H1 (cell line): Measurements from ENCODE around the gene CFAP221. TPM values are rescaled to one million over a fixed set of nuclear protein-coding genes. Genes with fewer than 3 reads are reported as not detected.

Experiments
- CBX5 ChIP-seq: fragments of 300-800, 300-1000 bp; sonication (generic); IDR thresholded peaks from 2 replicates; pipeline ENCODE4 v1.7.1; 2016; ENCODE audit warnings: antibody characterized with exemption, low read length, low read depth
- CHD1 ChIP-seq: IDR thresholded peaks from 2 replicates; pipeline ENCODE4 v1.6.1; 2012; ENCODE audit warnings: low read depth, low read length, improper control_type of control experiment
- CTBP2 ChIP-seq: IDR thresholded peaks from 2 replicates; pipeline ENCODE4 v1.7.0; 2011; ENCODE audit warnings: borderline replicate concordance, mild to moderate bottlenecking, moderate library complexity, mixed read lengths, low read length; ENCODE audit not compliant: insufficient read depth, insufficient read length
- EGR1 ChIP-seq: IDR thresholded peaks from 2 replicates; pipeline ENCODE4 v1.6.1; 2011; ENCODE audit warnings: low read depth, low read length, borderline replicate concordance
- HDAC2 ChIP-seq, 2 experiments: fragments of 300-600 bp in 1 of 2; sonication (generic) in 1 of 2; IDR thresholded peaks; 2 replicates each; pipeline ENCODE4 v1.6.1; 2011 to 2012; ENCODE audit warnings: low read depth in 2 of 2, low read length in 2 of 2, mild to moderate bottlenecking in 2 of 2, moderate library complexity in 2 of 2, borderline replicate concordance in 1 of 2, inconsistent platforms in 1 of 2
- SIX5 ChIP-seq: IDR thresholded peaks from 2 replicates; pipeline ENCODE4 v1.6.1; 2011; ENCODE audit warnings: mild to moderate bottlenecking, low read depth, low read length
- SP1 ChIP-seq: IDR thresholded peaks from 2 replicates; pipeline ENCODE4 v1.6.1; 2011; ENCODE audit warnings: low read depth, low read length
- polyA plus RNA-seq, 7 experiments: library from polyadenylated mRNA; depleted of rRNA in 3 of 7; stranded (reverse) in 5 of 7; unstranded in 2 of 7; fragments of >200 nt in 5 of 7; fragments of 200-250 nt in 2 of 7; gene quantifications; 1 replicate in 5 of 7; 2 replicates in 1 of 7; 4 replicates in 1 of 7; pipeline versions ENCODE4 v1.2.1 to v1.2.3, GENCODE V29; 2011 to 2013; ENCODE audit warnings: missing spikeins in 2 of 7, mixed read lengths in 2 of 7
- total RNA-seq: library from RNA; stranded (reverse); fragmentation: NEBNext Ultra II Directional; extraction: Animal tissue kit (Norgen Biotek cat#: 25700); gene quantifications from 2 replicates; pipeline ENCODE4 v1.2.1, GENCODE V29; 2021
- TF ChIP-seq, protein P1 (sequence below): fragments of 300-600 bp; sonication (generic); IDR thresholded peaks from 2 replicates; pipeline ENCODE4 v1.7.1; 2012; ENCODE audit warnings: low read length, moderate library complexity, mild to moderate bottlenecking, inconsistent platforms; ENCODE audit not compliant: insufficient replicate concordance

CFAP221 gene
- total and polyA plus RNA-seq, 2 of the 8 experiments (the other 6 are each of a cell fraction or from before 2014, with no cell fraction given) = 0.14 to 0.71 TPM

DNA sequence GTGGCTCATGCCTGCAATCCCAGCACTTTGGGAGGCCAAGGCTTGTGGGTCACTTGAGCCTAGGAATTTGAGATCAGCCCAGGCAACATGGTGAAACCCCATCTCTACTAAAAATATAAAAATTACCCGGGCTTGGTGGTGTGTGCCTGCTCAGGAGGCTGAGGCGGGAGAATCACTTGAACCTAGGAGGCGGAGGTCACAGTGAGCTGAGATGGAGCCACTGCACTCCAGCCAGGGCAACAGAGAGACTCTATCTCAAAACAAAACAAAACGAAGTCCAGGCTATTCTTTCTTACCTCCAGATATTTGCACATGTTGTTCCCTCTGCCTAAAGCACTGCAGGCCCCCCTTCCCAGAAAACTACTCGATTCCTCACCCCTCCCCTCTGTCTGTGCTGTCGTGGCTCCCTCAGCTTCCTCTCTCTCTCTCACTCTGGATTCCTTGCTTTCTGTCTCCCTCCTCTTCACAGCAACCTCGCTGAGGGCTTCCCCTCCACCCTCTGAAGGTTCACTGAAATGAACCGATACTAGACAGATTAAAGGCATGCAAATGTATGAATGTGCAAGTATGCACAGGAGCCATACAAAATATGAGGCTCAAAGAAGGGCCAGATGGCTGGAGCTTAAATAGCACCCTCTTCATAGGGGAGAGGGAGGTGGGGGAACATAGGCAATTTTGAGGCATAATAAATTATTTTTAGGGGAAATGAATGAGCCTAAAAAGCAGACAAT lies 153.2 kb downstream of the CFAP221 start (continued):
- no peak for TF ChIP-seq CHD1
- TF ChIP-seq, protein P1, sequence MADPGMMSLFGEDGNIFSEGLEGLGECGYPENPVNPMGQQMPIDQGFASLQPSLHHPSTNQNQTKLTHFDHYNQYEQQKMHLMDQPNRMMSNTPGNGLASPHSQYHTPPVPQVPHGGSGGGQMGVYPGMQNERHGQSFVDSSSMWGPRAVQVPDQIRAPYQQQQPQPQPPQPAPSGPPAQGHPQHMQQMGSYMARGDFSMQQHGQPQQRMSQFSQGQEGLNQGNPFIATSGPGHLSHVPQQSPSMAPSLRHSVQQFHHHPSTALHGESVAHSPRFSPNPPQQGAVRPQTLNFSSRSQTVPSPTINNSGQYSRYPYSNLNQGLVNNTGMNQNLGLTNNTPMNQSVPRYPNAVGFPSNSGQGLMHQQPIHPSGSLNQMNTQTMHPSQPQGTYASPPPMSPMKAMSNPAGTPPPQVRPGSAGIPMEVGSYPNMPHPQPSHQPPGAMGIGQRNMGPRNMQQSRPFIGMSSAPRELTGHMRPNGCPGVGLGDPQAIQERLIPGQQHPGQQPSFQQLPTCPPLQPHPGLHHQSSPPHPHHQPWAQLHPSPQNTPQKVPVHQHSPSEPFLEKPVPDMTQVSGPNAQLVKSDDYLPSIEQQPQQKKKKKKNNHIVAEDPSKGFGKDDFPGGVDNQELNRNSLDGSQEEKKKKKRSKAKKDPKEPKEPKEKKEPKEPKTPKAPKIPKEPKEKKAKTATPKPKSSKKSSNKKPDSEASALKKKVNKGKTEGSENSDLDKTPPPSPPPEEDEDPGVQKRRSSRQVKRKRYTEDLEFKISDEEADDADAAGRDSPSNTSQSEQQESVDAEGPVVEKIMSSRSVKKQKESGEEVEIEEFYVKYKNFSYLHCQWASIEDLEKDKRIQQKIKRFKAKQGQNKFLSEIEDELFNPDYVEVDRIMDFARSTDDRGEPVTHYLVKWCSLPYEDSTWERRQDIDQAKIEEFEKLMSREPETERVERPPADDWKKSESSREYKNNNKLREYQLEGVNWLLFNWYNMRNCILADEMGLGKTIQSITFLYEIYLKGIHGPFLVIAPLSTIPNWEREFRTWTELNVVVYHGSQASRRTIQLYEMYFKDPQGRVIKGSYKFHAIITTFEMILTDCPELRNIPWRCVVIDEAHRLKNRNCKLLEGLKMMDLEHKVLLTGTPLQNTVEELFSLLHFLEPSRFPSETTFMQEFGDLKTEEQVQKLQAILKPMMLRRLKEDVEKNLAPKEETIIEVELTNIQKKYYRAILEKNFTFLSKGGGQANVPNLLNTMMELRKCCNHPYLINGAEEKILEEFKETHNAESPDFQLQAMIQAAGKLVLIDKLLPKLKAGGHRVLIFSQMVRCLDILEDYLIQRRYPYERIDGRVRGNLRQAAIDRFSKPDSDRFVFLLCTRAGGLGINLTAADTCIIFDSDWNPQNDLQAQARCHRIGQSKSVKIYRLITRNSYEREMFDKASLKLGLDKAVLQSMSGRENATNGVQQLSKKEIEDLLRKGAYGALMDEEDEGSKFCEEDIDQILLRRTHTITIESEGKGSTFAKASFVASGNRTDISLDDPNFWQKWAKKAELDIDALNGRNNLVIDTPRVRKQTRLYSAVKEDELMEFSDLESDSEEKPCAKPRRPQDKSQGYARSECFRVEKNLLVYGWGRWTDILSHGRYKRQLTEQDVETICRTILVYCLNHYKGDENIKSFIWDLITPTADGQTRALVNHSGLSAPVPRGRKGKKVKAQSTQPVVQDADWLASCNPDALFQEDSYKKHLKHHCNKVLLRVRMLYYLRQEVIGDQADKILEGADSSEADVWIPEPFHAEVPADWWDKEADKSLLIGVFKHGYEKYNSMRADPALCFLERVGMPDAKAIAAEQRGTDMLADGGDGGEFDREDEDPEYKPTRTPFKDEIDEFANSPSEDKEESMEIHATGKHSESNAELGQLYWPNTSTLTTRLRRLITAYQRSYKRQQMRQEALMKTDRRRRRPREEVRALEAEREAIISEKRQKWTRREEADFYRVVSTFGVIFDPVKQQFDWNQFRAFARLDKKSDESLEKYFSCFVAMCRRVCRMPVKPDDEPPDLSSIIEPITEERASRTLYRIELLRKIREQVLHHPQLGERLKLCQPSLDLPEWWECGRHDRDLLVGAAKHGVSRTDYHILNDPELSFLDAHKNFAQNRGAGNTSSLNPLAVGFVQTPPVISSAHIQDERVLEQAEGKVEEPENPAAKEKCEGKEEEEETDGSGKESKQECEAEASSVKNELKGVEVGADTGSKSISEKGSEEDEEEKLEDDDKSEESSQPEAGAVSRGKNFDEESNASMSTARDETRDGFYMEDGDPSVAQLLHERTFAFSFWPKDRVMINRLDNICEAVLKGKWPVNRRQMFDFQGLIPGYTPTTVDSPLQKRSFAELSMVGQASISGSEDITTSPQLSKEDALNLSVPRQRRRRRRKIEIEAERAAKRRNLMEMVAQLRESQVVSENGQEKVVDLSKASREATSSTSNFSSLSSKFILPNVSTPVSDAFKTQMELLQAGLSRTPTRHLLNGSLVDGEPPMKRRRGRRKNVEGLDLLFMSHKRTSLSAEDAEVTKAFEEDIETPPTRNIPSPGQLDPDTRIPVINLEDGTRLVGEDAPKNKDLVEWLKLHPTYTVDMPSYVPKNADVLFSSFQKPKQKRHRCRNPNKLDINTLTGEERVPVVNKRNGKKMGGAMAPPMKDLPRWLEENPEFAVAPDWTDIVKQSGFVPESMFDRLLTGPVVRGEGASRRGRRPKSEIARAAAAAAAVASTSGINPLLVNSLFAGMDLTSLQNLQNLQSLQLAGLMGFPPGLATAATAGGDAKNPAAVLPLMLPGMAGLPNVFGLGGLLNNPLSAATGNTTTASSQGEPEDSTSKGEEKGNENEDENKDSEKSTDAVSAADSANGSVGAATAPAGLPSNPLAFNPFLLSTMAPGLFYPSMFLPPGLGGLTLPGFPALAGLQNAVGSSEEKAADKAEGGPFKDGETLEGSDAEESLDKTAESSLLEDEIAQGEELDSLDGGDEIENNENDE = no peak
- TF ChIP-seq EGR1 = no peak
- TF ChIP-seq HDAC2 (IDR thresholded peaks at IDR 0.05; ENCODE audit: borderline replicate concordance in 1 of 2, low read depth in 2 of 2, low read length in 2 of 2) = no peak
- TF ChIP-seq CBX5 = no peak
- TF ChIP-seq SP1 = no peak
- no peak for TF ChIP-seq SIX5
- TF ChIP-seq CTBP2 = no peak
